Measurements from ENCODE around the gene DSEL.

Gene DSEL

GRCh38 chr18:67500522-67501205, 15.9 kb downstream of the DSEL start:
- DNase-seq = no peak

GRCh38 chr18:67496469-67496868, 20.1 kb downstream of the DSEL start:
- DNase-seq = no peak

GRCh38 chr18:67486534-67486933, 30.0 kb downstream of the DSEL start:
- DNase-seq = no peak

GRCh38 chr18:67485655-67486054, 30.9 kb downstream of the DSEL start:
- DNase-seq = no peak

- DNase-seq = no peak
Observed at GRCh38 chr18:67484458-67484857, 32.1 kb downstream of the DSEL start.

- no peak for DNase-seq
Observed at GRCh38 chr18:67483952-67484351, 32.6 kb downstream of the DSEL start.

- DNase-seq = no peak
Observed at GRCh38 chr18:67483237-67483636, 33.3 kb downstream of the DSEL start.

- DNase-seq = no peak
Observed at GRCh38 chr18:67478249-67478648, 38.3 kb downstream of the DSEL start.

GRCh38 chr18:67477522-67477921, 39.0 kb downstream of the DSEL start:
- no peak for DNase-seq

- no peak for DNase-seq
Observed at GRCh38 chr18:67476585-67476984, 39.9 kb downstream of the DSEL start.

- DNase-seq = no peak
Observed at GRCh38 chr18:67475673-67476072, 40.8 kb downstream of the DSEL start.

GRCh38 chr18:67468038-67468437, 48.5 kb downstream of the DSEL start:
- DNase-seq = no peak

GRCh38 chr18:67467188-67467587, 49.3 kb downstream of the DSEL start:
- no peak for DNase-seq

GRCh38 chr18:67464499-67464898, 52.0 kb downstream of the DSEL start:
- no peak for DNase-seq

GRCh38 chr18:67463829-67464228, 52.7 kb downstream of the DSEL start:
- no peak for DNase-seq

- no peak for DNase-seq
Observed at GRCh38 chr18:67456711-67457110, 59.8 kb downstream of the DSEL start.
